Kidney (tissue), 14 donors: ENCODE measurements around the gene WNT7A. TPM values are rescaled to one million over a fixed set of nuclear protein-coding genes. Genes with fewer than 3 reads are reported as not detected.

Source experiments
- DNase-seq, 5 donors: peaks; one replicate each; pipeline ENCODE4 v3.0.0-alpha.2; 2013 to 2020
- FAIRE-seq: peaks from 2 replicates; lab custom pipeline; 2012; peaks lifted over from hg19 to GRCh38; lab: Jason Lieb, UNC
- H3K27ac ChIP-seq, 2 donors: one replicate each; pipeline ENCODE4 v1.7.0; 2013; ENCODE audit warnings: low read depth in 2 of 2, low read length in 2 of 2, inconsistent platforms in 1 of 2
- H3K27me3 ChIP-seq: one replicate; pipeline ENCODE4 v1.7.1; 2013; ENCODE audit warnings: low read length, inconsistent platforms; ENCODE audit not compliant: control insufficient read depth, insufficient read depth
- H3K36me3 ChIP-seq, 3 donors: one replicate each; pipeline versions ENCODE4 v1.7.0 to v1.7.1; 2013; ENCODE audit warnings: low read length in 3 of 3, control low read depth in 1 of 3, inconsistent platforms in 1 of 3; ENCODE audit not compliant: insufficient read depth in 3 of 3, control insufficient read depth in 2 of 3
- H3K4me1 ChIP-seq, 3 donors: one replicate each; pipeline versions ENCODE4 v1.7.0 to v1.7.1; 2013; ENCODE audit warnings: low read length in 3 of 3, inconsistent platforms in 1 of 3, low read depth in 1 of 3; ENCODE audit not compliant: control insufficient read depth in 2 of 3, insufficient read depth in 2 of 3
- H3K4me3 ChIP-seq, 3 donors: one replicate each; pipeline versions ENCODE4 v1.7.0 to v1.8.1; 2013; ENCODE audit warnings: low read length in 3 of 3, control low read depth in 1 of 3, inconsistent platforms in 1 of 3
- H3K9ac ChIP-seq, 3 donors: one replicate each; pipeline versions ENCODE4 v1.7.0 to v1.7.1; 2013; ENCODE audit warnings: low read length in 3 of 3, control low read depth in 1 of 3, inconsistent platforms in 1 of 3
- H3K9me3 ChIP-seq, 3 donors: one replicate each; pipeline versions ENCODE4 v1.7.0 to v1.7.1; 2013; ENCODE audit warnings: low read length in 3 of 3, control low read depth in 1 of 3, inconsistent platforms in 1 of 3; ENCODE audit not compliant: control insufficient read depth in 2 of 3, insufficient read depth in 1 of 3
- intact Hi-C: fragments of 100-400 bp; cut with DNase I; formaldehyde crosslinking; loops from one replicate; pipeline ENCODE4 v1.11.1; 2022
- polyA plus RNA-seq: library from polyadenylated mRNA; stranded (reverse); fragments of 350-450 nt; fragmentation: Illumina TruSeq; extraction: RNeasy Lipid Tissue Mini Kit (QIAGEN cat#74804); gene quantifications from one replicate; pipeline ENCODE4 v1.2.3, GENCODE V29; 2014; ENCODE audit warnings: low read depth, low replicate concordance; ENCODE audit not compliant: insufficient read depth
- total RNA-seq: library from RNA; stranded (reverse); fragmentation: NEBNext Ultra II Directional; extraction: Animal tissue kit (Norgen Biotek cat#: 25700); gene quantifications from one replicate; pipeline ENCODE4 v1.2.1, GENCODE V29; 2021
- TF ChIP-seq, protein P1 (sequence below): IDR thresholded peaks from 3 replicates; pipeline ENCODE4 v1.5.1; 2012; ENCODE audit warnings: mild to moderate bottlenecking, moderate library complexity, borderline replicate concordance; ENCODE audit not compliant: insufficient read depth; ENCODE audit errors: extremely low read depth
- donor health status: control.
- donor health status: control.
- donor health status: control.
- donor health status: control.
- donor health status: control.
- donor health status: DM: yes; HTN: yes; CAD: no.
- donor health status: Normal renal cell carcinoma (clear cell type).

The WNT7A gene
- total and polyA plus RNA-seq, 2 donors from 2014 or later, result 0.13 to 3.3 TPM

DNA sequence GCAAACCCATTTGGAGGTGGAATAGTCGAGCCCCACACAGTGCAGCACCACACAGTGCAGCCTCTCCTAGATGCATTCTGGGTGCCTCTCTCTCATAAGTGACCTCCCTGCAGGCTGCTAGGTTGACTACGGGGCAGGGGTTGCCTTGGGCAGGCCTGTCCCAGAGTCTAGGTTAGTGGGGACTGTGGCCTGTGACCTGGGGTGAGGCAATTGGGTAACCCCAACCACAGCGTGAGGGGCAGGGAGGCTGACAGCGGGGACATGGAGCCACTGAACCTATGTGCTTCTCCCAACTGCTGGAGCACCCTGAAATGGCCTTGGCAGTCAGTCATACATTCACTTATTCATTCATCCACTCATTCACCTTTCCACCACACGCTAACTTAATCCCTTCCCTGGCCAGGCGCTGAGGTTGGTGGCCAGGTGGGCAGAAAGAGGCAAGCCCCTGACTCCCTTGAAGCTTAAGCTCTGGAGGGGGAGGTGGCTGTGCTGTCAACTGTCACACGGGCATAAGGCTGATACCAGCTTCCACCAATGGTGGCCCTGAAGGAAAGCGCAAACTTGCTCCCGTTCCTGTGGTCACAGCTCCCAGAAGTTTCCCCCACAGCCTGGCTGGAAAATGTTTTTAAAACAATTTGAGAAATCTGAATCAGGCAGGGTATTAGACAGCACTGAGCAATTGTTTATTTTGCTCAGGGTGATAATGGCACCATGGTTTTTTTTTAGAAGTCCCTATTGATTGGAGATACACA is 46.2 kb downstream of the WNT7A start:
- DNase-seq, result no peak
- no peak overlapping the region for H3K9ac ChIP-seq
- no peaks in the 10 kb centered on the region for H3K27me3 ChIP-seq
- no peaks in the 10 kb centered on the region for H3K36me3 ChIP-seq
- no peak overlapping the region for H3K27ac ChIP-seq
- TF ChIP-seq, protein P1, sequence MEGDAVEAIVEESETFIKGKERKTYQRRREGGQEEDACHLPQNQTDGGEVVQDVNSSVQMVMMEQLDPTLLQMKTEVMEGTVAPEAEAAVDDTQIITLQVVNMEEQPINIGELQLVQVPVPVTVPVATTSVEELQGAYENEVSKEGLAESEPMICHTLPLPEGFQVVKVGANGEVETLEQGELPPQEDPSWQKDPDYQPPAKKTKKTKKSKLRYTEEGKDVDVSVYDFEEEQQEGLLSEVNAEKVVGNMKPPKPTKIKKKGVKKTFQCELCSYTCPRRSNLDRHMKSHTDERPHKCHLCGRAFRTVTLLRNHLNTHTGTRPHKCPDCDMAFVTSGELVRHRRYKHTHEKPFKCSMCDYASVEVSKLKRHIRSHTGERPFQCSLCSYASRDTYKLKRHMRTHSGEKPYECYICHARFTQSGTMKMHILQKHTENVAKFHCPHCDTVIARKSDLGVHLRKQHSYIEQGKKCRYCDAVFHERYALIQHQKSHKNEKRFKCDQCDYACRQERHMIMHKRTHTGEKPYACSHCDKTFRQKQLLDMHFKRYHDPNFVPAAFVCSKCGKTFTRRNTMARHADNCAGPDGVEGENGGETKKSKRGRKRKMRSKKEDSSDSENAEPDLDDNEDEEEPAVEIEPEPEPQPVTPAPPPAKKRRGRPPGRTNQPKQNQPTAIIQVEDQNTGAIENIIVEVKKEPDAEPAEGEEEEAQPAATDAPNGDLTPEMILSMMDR, result no peak
- no peaks in the 10 kb centered on the region for H3K4me1 ChIP-seq
- intact Hi-C loops, result no loop called here
- no peaks in the 10 kb centered on the region for H3K9me3 ChIP-seq
- FAIRE-seq, result no peak
- H3K4me3 ChIP-seq, result no peak overlapping the region

DNA sequence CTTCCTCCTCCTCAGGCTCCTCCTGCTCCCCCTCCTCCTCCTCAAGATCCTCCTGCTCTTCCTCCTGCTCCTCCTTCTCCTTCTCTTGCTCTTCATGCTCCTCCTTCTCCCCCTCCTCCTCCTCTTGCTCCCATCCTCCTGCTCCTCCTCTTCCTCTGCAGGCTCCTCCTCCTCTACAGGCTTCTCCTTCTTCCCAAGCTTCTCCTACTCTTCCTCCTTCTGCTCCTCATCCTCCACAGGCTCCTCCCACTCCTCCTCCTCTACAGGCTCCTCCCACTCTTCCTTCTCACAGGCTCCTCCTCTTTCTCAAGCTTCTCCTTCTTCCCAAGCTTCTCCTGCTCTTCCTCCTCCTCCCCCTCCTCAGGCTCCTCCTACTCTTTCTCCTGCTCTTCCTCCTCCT is 47.7 kb downstream of the WNT7A start:
- Histone ChIP-seq H3K27me3 (no peaks in the 10 kb centered on the region), H3K9ac (no peak overlapping the region), H3K9me3 (no peaks in the 10 kb centered on the region), H3K36me3 (no peaks in the 10 kb centered on the region), H3K4me3 (no peak overlapping the region), H3K4me1 (no peaks in the 10 kb centered on the region), H3K27ac (no peak overlapping the region)
- intact Hi-C loops, result no loop called here
- DNase-seq (no peak), FAIRE-seq (no peak)
- TF ChIP-seq, protein P1, result no peak

DNA sequence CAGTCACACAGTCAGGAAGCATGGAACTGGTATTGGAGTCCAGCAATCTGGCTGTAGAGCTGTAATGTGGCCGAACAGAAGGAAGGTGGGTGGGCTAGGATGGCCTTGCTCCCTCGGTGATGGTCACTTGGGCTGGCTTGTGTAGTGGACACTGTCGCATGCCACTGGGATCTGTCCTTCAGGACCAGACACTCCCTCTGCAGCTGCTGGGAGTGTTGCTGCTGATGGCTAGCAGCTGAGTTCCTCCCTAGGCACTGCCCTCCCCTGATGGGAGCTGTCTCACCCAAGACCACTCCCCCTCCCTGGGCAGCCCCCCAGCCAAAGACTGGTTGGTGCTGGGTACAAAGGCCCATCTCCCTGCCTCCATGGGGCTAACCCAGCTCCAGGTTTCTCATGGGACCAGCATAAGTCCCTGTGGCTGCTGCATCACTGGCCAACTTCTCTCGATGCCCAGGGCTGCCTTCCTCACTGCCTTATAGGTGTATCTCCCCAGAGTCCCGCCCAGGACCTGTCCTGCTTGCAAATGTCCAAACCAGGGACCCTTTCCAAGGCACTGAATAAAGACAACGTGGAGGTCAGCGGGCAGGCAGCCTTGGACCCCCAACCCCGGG is 48.4 kb downstream of the WNT7A start:
- Histone ChIP-seq H3K4me1 (no peaks in the 10 kb centered on the region), H3K9ac (no peak overlapping the region), H3K36me3 (no peaks in the 10 kb centered on the region), H3K9me3 (no peaks in the 10 kb centered on the region), H3K27me3 (no peaks in the 10 kb centered on the region), H3K27ac (no peak overlapping the region), H3K4me3 (no peak overlapping the region)
- DNase-seq, result peak in 1 of 5 donors; percentile 61
- no peak for FAIRE-seq
- intact Hi-C loops, result no loop called here
- TF ChIP-seq, protein P1, result no peak
